ENCODE measurements around the gene TRPM6. TPM values are rescaled to one million over a fixed set of nuclear protein-coding genes. Genes with fewer than 3 reads are reported as not detected.

Gene TRPM6
- total RNA-seq, 2 experiments from 2014 or later = not detected

DNA sequence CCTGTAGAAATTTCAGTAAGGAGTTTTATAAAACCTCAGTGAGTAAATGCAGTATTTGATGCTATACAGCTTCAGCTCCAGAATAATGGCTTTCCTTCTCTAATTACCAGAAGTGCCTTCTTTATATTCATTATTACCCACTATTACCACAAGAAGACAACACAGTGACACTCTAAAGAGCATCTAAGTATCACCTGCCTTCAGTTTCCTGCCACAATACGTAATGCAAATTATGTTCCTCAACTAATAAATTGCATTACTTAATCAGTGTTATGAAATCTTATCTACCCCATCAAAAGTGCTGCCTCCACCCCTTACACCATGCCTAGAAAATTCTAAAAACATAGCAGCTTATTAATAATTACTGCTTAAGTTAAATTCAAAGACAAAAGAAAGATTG, 91.9 kb downstream of the TRPM6 start:
- ChIA-PET CTCF (ENCODE audit: unreplicated experiment) (no interaction called here), POLR2A (interaction anchor here (0.6 kb wide), 1 partner anchor 1114 kb away, joined by 3 read pairs; no protein-coding TSS in a partner anchor)
- no TSS peak for BruUV-seq (replicated peaks)
- H3K36me3 ChIP-seq (ENCODE audit: insufficient read depth, low read length) = no peaks in the 10 kb centered on the region
- no peaks in the 10 kb centered on the region for H4K20me1 ChIP-seq (ENCODE audit: insufficient read depth, low read length)
- no peak overlapping the region for H3K4me2 ChIP-seq (ENCODE audit: low read length)
- H3K9me3 ChIP-seq (ENCODE audit: low read length) = no peaks in the 10 kb centered on the region
- H3K27ac ChIP-seq (ENCODE audit: low read depth, low read length, poor library complexity, severe bottlenecking) = no peak overlapping the region
- H3K9me2 ChIP-seq (ENCODE audit: insufficient read depth, low read length) = no peaks in the 10 kb centered on the region
- no peak for DNase-seq (ENCODE audit: low spot score)
- no peak overlapping the region for H2AFZ ChIP-seq (ENCODE audit: low read length)
- H3K79me2 ChIP-seq (ENCODE audit: insufficient read depth, low read depth, low read length) = no peaks in the 10 kb centered on the region
- no peak overlapping the region for H3K4me3 ChIP-seq (ENCODE audit: low read depth, low read length, poor library complexity, severe bottlenecking)
- H3K4me1 ChIP-seq (ENCODE audit: insufficient read depth, low read length, poor library complexity, severe bottlenecking) = no peaks in the 10 kb centered on the region
- intact Hi-C loops (cut with micrococcal nuclease; ENCODE audit: unreplicated experiment) = no loop called here
- TF ChIP-seq EZH2phosphoT487 (IDR thresholded peaks at IDR 0.05; ENCODE audit: borderline replicate concordance, low read depth, low read length) = no peak
- TF ChIP-seq, protein P1, sequence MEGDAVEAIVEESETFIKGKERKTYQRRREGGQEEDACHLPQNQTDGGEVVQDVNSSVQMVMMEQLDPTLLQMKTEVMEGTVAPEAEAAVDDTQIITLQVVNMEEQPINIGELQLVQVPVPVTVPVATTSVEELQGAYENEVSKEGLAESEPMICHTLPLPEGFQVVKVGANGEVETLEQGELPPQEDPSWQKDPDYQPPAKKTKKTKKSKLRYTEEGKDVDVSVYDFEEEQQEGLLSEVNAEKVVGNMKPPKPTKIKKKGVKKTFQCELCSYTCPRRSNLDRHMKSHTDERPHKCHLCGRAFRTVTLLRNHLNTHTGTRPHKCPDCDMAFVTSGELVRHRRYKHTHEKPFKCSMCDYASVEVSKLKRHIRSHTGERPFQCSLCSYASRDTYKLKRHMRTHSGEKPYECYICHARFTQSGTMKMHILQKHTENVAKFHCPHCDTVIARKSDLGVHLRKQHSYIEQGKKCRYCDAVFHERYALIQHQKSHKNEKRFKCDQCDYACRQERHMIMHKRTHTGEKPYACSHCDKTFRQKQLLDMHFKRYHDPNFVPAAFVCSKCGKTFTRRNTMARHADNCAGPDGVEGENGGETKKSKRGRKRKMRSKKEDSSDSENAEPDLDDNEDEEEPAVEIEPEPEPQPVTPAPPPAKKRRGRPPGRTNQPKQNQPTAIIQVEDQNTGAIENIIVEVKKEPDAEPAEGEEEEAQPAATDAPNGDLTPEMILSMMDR (conservative IDR thresholded peaks at IDR 0.05; ENCODE audit: low read length) = no peak

- no peak for TF ChIP-seq EZH2phosphoT487 (IDR thresholded peaks at IDR 0.05; ENCODE audit: borderline replicate concordance, low read depth, low read length)
- TF ChIP-seq, protein P1 (conservative IDR thresholded peaks at IDR 0.05; ENCODE audit: low read length) = no peak
- CTCF ChIA-PET (ENCODE audit: unreplicated experiment) = no interaction called here
- no peak for DNase-seq (ENCODE audit: low spot score)
- H3K4me2 ChIP-seq (ENCODE audit: low read length) = no peak overlapping the region
- H3K9me2 ChIP-seq (ENCODE audit: insufficient read depth, low read length) = no peaks in the 10 kb centered on the region
- BruUV-seq (replicated peaks) = no TSS peak
- POLR2A ChIA-PET = interaction anchor here (0.5 kb wide), 1 partner anchor 167 kb away, joined by 3 read pairs; no protein-coding TSS in a partner anchor
- H3K4me1 ChIP-seq (ENCODE audit: insufficient read depth, low read length, poor library complexity, severe bottlenecking) = no peaks in the 10 kb centered on the region
- no peaks in the 10 kb centered on the region for H3K79me2 ChIP-seq (ENCODE audit: insufficient read depth, low read depth, low read length)
- H3K27ac ChIP-seq (ENCODE audit: low read depth, low read length, poor library complexity, severe bottlenecking) = no peak overlapping the region
- H3K4me3 ChIP-seq (ENCODE audit: low read depth, low read length, poor library complexity, severe bottlenecking) = no peak overlapping the region
- H3K9me3 ChIP-seq (ENCODE audit: low read length) = no peaks in the 10 kb centered on the region
- no peak overlapping the region for H2AFZ ChIP-seq (ENCODE audit: low read length)
- no peaks in the 10 kb centered on the region for H3K36me3 ChIP-seq (ENCODE audit: insufficient read depth, low read length)
- H4K20me1 ChIP-seq (ENCODE audit: insufficient read depth, low read length) = no peaks in the 10 kb centered on the region
- intact Hi-C loops (cut with micrococcal nuclease; ENCODE audit: unreplicated experiment) = no loop called here
These were observed 92.6 kb downstream of the TRPM6 start for GRCh38 chr9:74795081-74795480.

DNA sequence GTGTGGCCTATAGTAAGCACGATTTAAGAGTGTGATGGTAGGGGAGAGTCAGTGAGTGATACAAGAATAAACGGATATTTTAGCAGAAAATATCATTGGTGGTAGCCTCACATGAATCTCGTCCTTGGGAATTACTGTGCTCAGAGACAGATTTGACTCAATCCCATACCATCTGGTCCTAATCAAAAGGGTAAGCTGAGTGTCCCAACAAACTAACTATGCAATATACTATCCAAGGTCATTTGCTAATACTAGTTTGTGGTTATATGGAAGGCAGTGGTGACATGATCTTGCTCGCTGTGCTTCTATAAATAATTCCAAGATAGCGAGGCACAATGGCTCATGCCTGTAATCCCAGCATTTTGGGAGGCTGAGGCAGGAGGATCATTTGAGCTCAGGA, 103.2 kb downstream of the TRPM6 start:
- H3K36me3 ChIP-seq (ENCODE audit: insufficient read depth, low read length) = no peaks in the 10 kb centered on the region
- H2AFZ ChIP-seq (ENCODE audit: low read length) = no peak overlapping the region
- no peaks in the 10 kb centered on the region for H4K20me1 ChIP-seq (ENCODE audit: insufficient read depth, low read length)
- DNase-seq (ENCODE audit: low spot score) = no peak
- no peak overlapping the region for H3K27ac ChIP-seq (ENCODE audit: low read depth, low read length, poor library complexity, severe bottlenecking)
- no peak overlapping the region for H3K4me2 ChIP-seq (ENCODE audit: low read length)
- H3K9me3 ChIP-seq (ENCODE audit: low read length) = no peaks in the 10 kb centered on the region
- POLR2A ChIA-PET = interaction anchor here (0.6 kb wide), 2 partner anchors 40 to 44 kb away, joined by 3 to 4 read pairs; no protein-coding TSS in a partner anchor
- no peak for TF ChIP-seq EZH2phosphoT487 (IDR thresholded peaks at IDR 0.05; ENCODE audit: borderline replicate concordance, low read depth, low read length)
- TF ChIP-seq, protein P1 (conservative IDR thresholded peaks at IDR 0.05; ENCODE audit: low read length) = no peak
- H3K4me3 ChIP-seq (ENCODE audit: low read depth, low read length, poor library complexity, severe bottlenecking) = no peak overlapping the region
- H3K4me1 ChIP-seq (ENCODE audit: insufficient read depth, low read length, poor library complexity, severe bottlenecking) = no peaks in the 10 kb centered on the region
- no TSS peak for BruUV-seq (replicated peaks)
- H3K9me2 ChIP-seq (ENCODE audit: insufficient read depth, low read length) = no peaks in the 10 kb centered on the region
- no peaks in the 10 kb centered on the region for H3K79me2 ChIP-seq (ENCODE audit: insufficient read depth, low read depth, low read length)
- CTCF ChIA-PET (ENCODE audit: unreplicated experiment) = no interaction called here
- intact Hi-C loops (cut with micrococcal nuclease; ENCODE audit: unreplicated experiment) = no loop called here

Data from OCI-LY7 (cell line).